ENCODE measurements around the gene FAM187B.
"Not testable (repeated sequence)": the region's sequence is repeated elsewhere in the genome, so short reads cannot be mapped to it uniquely, and the experiment has no call there.

The FAM187B gene

GRCh38 chr19:35211545-35212230, 16.9 kb downstream of the FAM187B start:
- no peak for DNase-seq

GRCh38 chr19:35209646-35210045, 18.9 kb downstream of the FAM187B start:
- DNase-seq, result no peak

- DNase-seq, result no peak
These were observed 20.4 kb downstream of the FAM187B start for GRCh38 chr19:35208121-35208520.

GRCh38 chr19:35207391-35207871, 21.1 kb downstream of the FAM187B start:
- DNase-seq, result no peak

GRCh38 chr19:35206855-35207254, 21.7 kb downstream of the FAM187B start:
- no peak for DNase-seq

GRCh38 chr19:35206379-35206778, 22.2 kb downstream of the FAM187B start:
- DNase-seq, result no peak

GRCh38 chr19:35205733-35206323, 22.7 kb downstream of the FAM187B start:
- no peak for DNase-seq

GRCh38 chr19:35204799-35205732, 23.5 kb downstream of the FAM187B start:
- DNase-seq, result no peak

GRCh38 chr19:35202722-35203688, 25.5 kb downstream of the FAM187B start:
- DNase-seq, result no peak

GRCh38 chr19:35199481-35199880, 29.1 kb downstream of the FAM187B start:
- no peak for DNase-seq

- not testable (repeated sequence) for DNase-seq
These were observed 31.7 kb downstream of the FAM187B start for GRCh38 chr19:35196861-35197260.

- no peak for DNase-seq
These were observed 32.7 kb downstream of the FAM187B start for GRCh38 chr19:35195830-35196229.

GRCh38 chr19:35194012-35194984, 34.2 kb downstream of the FAM187B start:
- DNase-seq, result no peak

GRCh38 chr19:35184884-35185283, 43.7 kb downstream of the FAM187B start:
- DNase-seq, result no peak

GRCh38 chr19:35184267-35184666, 44.3 kb downstream of the FAM187B start:
- DNase-seq, result no peak

GRCh38 chr19:35181387-35181786, 47.2 kb downstream of the FAM187B start:
- DNase-seq, result no peak

GRCh38 chr19:35179830-35180229, 48.7 kb downstream of the FAM187B start:
- no peak for DNase-seq

GRCh38 chr19:35178701-35179100, 49.8 kb downstream of the FAM187B start:
- DNase-seq, result no peak

GRCh38 chr19:35177377-35178274, 50.9 kb downstream of the FAM187B start:
- no peak for DNase-seq

GRCh38 chr19:35176181-35176570, 52.4 kb downstream of the FAM187B start:
- no peak for DNase-seq

All from SW 1271 (cell line).